HTERT RPE-1 (cell line): Measurements from ENCODE around the gene IARS1.

Experiments
- in situ Hi-C: fragments of 300-500 bp; cut with MboI; formaldehyde crosslinking; loops from 4 replicates; pipeline ENCODE4 v1.14.3; 2020; ENCODE audit warnings: low sequenced_read_pairs

Gene IARS1

GRCh38 chr9:92293452-92294296 lies at the start of gene IARS1:
Gene IARS1, minus strand, starts transcription at chr9:92293697. Its CDS starts 4,278 bp downstream, at chr9:92289419.
- in situ Hi-C loops: no loop called here

GRCh38 chr9:92342825-92343488 lies 49.5 kb upstream of the IARS1 start:
- in situ Hi-C loops: no loop called here

- in situ Hi-C loops: no loop called here
Observed at GRCh38 chr9:92341578-92341977, 48.1 kb upstream of the IARS1 start.

GRCh38 chr9:92333282-92333634 lies 39.8 kb upstream of the IARS1 start:
- in situ Hi-C loops: no loop called here

GRCh38 chr9:92332577-92333281 lies 39.2 kb upstream of the IARS1 start:
- in situ Hi-C loops: no loop called here

- in situ Hi-C loops: no loop called here
Observed at GRCh38 chr9:92328225-92328624, 34.7 kb upstream of the IARS1 start.

- in situ Hi-C loops: no loop called here
Observed at GRCh38 chr9:92327283-92327850, 33.9 kb upstream of the IARS1 start.

GRCh38 chr9:92325991-92326500 lies 32.5 kb upstream of the IARS1 start:
- in situ Hi-C loops: no loop called here

GRCh38 chr9:92325269-92325990 lies 31.9 kb upstream of the IARS1 start, which contains the start of the genes CENPP and NOL8:
Gene CENPP, plus strand, starts transcription at chr9:92325953.
Gene NOL8, minus strand, starts transcription at chr9:92325350. Its CDS starts 1,189 bp downstream, at chr9:92324161.
- in situ Hi-C loops: no loop called here

GRCh38 chr9:92324889-92325268 lies 31.4 kb upstream of the IARS1 start:
- in situ Hi-C loops: no loop called here

- in situ Hi-C loops: no loop called here
Observed at GRCh38 chr9:92324431-92324830, 30.9 kb upstream of the IARS1 start.

GRCh38 chr9:92315456-92315855 lies 22.0 kb upstream of the IARS1 start:
- in situ Hi-C loops: no loop called here

- in situ Hi-C loops: no loop called here
Observed at GRCh38 chr9:92313624-92314012, 20.1 kb upstream of the IARS1 start.

GRCh38 chr9:92312887-92313623 lies 19.6 kb upstream of the IARS1 start:
- in situ Hi-C loops: no loop called here

- in situ Hi-C loops: no loop called here
Observed at GRCh38 chr9:92310562-92310961, 17.1 kb upstream of the IARS1 start.

GRCh38 chr9:92308893-92309292 lies 15.4 kb upstream of the IARS1 start:
- in situ Hi-C loops: no loop called here

GRCh38 chr9:92300936-92301335 lies 7.4 kb upstream of the IARS1 start:
- in situ Hi-C loops: no loop called here

GRCh38 chr9:92299116-92299515 lies 5.6 kb upstream of the IARS1 start:
- in situ Hi-C loops: no loop called here

- in situ Hi-C loops: no loop called here
Observed at GRCh38 chr9:92298036-92298435, 4.5 kb upstream of the IARS1 start.

- in situ Hi-C loops: no loop called here
Observed at GRCh38 chr9:92297611-92298010, 4.1 kb upstream of the IARS1 start.
